ENCODE data around the gene AOPEP. TPM values are rescaled to one million over a fixed set of nuclear protein-coding genes. Genes with fewer than 3 reads are reported as not detected.
A peak's percentile ranks its signal among the peaks of the same experiment; 100 is the strongest.

The AOPEP gene
- total and polyA plus RNA-seq, 7 donors = 28.0 to 490 (median 184) TPM

GRCh38 chr9:94864862-94865509, 138.5 kb downstream of the AOPEP start:
- H3K27ac ChIP-seq = peak overlapping the region; percentile 74 to 88 (median 82)
- intact Hi-C loops (cut with DNase I) = loop anchor here (5.0 kb wide), 2 partner anchors 58 to 132 kb away; no protein-coding TSS in a partner anchor
- H3K36me3 ChIP-seq = no peaks in the 10 kb centered on the region
- peaks cover 0 to 54% (median 47%) of the 10 kb centered on the region in 4 donors for H3K4me1 ChIP-seq
- 58 to 71% methylated on average over 8 of the region's 8 CpGs for WGBS, 2 donors
- DNase-seq = no peak
- TF ChIP-seq POLR2AphosphoS5 (IDR thresholded peaks at IDR 0.05) (no peak), POLR2A (IDR thresholded peaks at IDR 0.05) (no peak), EP300 (IDR thresholded peaks at IDR 0.05) (no peak)
- TF ChIP-seq, protein P1, sequence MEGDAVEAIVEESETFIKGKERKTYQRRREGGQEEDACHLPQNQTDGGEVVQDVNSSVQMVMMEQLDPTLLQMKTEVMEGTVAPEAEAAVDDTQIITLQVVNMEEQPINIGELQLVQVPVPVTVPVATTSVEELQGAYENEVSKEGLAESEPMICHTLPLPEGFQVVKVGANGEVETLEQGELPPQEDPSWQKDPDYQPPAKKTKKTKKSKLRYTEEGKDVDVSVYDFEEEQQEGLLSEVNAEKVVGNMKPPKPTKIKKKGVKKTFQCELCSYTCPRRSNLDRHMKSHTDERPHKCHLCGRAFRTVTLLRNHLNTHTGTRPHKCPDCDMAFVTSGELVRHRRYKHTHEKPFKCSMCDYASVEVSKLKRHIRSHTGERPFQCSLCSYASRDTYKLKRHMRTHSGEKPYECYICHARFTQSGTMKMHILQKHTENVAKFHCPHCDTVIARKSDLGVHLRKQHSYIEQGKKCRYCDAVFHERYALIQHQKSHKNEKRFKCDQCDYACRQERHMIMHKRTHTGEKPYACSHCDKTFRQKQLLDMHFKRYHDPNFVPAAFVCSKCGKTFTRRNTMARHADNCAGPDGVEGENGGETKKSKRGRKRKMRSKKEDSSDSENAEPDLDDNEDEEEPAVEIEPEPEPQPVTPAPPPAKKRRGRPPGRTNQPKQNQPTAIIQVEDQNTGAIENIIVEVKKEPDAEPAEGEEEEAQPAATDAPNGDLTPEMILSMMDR (IDR thresholded peaks at IDR 0.05) = no peak
- H3K4me3 ChIP-seq = no peak overlapping the region
- no peaks in the 10 kb centered on the region for H3K27me3 ChIP-seq
- H3K9me3 ChIP-seq = no peaks in the 10 kb centered on the region

DNA sequence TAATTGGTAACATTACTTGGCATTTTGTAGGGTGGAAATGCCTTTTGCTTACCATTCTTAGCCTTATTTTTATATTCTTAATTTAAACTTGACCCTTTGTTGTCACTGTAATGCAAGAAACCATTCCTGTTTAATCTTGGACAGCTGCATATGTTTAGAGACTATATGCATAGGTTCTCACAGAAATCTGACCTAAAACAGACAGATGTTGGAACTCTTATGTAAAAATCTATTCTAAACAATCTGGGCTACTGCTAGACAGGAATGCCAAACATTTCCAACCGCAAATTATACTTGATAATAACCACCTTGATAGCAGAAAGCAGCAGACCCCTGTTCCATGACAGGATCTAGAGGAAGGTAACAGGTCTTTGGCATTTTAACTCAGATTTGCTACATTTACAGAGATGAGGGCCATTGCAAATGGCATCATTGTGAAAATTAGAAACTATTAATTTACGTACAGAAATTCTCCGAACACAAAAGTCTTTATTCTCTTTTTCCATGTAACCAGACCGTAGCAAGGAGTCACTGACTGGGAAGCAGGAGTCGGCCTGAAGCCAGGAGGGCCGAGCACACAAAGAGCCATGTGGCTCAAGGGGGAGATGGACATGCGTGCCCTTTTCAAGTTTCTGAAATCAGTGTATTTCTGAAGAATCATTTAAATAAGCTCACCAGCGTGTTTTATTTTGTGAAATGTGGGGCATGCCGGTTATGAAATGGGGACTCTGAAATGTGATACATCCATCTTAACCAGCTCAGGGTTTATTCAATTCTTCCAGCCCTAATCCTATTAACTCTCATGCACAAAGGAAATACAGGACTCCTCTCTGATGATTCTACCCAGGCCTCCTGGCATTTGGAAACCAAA, 139.3 kb downstream of the AOPEP start:
- peak; percentile 83 for DNase-seq
- no peaks in the 10 kb centered on the region for H3K27me3 ChIP-seq
- TF ChIP-seq POLR2AphosphoS5 (IDR thresholded peaks at IDR 0.05) (no peak), POLR2A (IDR thresholded peaks at IDR 0.05) (no peak), EP300 (IDR thresholded peaks at IDR 0.05) (no peak)
- TF ChIP-seq, protein P1 (IDR thresholded peaks at IDR 0.05) = no peak
- intact Hi-C loops (cut with DNase I) = loop anchor here (5.0 kb wide), 2 partner anchors 59 to 131 kb away; no protein-coding TSS in a partner anchor
- no peaks in the 10 kb centered on the region for H3K36me3 ChIP-seq
- 77 to 87% methylated on average over 9 of the region's 9 CpGs for WGBS, 2 donors
- no peak overlapping the region for H3K4me3 ChIP-seq
- H3K27ac ChIP-seq = peak overlapping the region; percentile 74 to 88 (median 82)
- H3K4me1 ChIP-seq = peaks cover 0 to 55% (median 48%) of the 10 kb centered on the region in 4 donors
- no peaks in the 10 kb centered on the region for H3K9me3 ChIP-seq

DNA sequence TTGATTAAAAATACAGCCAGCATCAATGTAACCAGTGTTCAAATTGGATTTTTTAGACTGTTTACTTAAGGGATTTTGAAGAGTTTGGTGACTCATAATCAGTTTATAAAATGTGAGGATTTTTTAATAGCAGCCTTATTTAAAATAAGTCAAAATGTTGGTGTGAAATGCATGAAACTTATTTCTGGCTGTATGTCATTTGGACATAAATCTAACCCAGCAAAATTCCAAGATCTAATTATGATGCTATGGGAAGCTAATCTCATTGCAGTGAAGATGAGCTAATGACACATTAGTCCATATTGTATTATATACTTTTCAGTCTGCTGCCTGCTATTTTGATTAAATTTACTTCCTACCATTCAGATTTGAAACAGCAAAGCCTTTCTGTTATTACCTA, 140.3 kb downstream of the AOPEP start:
- Histone ChIP-seq H3K4me3 (no peak overlapping the region), H3K36me3 (no peaks in the 10 kb centered on the region), H3K4me1 (peaks cover 0 to 61% (median 53%) of the 10 kb centered on the region in 4 donors), H3K9me3 (no peaks in the 10 kb centered on the region), H3K27me3 (no peaks in the 10 kb centered on the region), H3K27ac (peak overlapping the region; percentile 74 to 88 (median 82))
- TF ChIP-seq, protein P1 (IDR thresholded peaks at IDR 0.05) = no peak
- TF ChIP-seq POLR2AphosphoS5 (IDR thresholded peaks at IDR 0.05) (no peak), POLR2A (IDR thresholded peaks at IDR 0.05) (no peak), EP300 (IDR thresholded peaks at IDR 0.05) (no peak)
- intact Hi-C loops (cut with DNase I) = loop anchor here (5.0 kb wide), 2 partner anchors 59 to 131 kb away; no protein-coding TSS in a partner anchor
- no peak for DNase-seq

DNA sequence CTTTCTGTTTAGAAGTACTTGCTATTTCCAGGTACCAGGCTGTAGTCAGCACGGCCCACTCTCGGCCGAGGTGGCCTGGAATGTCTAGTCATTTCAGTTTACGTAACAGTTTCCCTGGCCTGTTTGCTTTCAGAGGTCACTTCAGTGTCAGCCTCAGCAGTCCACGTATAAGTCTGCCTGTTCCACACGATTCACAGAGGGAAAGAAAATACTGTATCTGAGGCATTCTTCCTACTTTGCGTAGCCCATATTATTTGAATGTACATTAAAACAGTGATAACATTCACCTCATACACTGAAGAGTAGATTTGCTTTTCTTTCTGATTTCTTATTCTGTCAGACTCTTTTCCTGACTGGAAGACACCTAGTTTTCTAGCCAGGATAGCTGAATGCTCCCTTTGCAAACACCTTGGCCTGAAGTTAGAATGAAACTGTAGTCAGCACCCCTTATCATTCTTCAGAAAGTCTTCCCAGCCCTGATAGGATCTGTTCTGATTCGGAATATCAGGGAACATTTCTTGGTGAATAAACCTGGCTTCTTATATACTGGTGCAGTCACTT, 140.9 kb downstream of the AOPEP start:
- Histone ChIP-seq H3K4me1 (peaks cover 0 to 64% (median 53%) of the 10 kb centered on the region in 4 donors), H3K36me3 (no peaks in the 10 kb centered on the region), H3K27ac (peak overlapping the region; percentile 74 to 88 (median 82)), H3K9me3 (no peaks in the 10 kb centered on the region), H3K27me3 (no peaks in the 10 kb centered on the region), H3K4me3 (peak overlapping the region in 2 of 4 donors; percentile 2 to 10)
- 14 to 48% methylated on average over 8 of the region's 8 CpGs for WGBS, 2 donors
- TF ChIP-seq POLR2AphosphoS5 (IDR thresholded peaks at IDR 0.05) (peak in 3 of 4 donors; percentile 59 to 88 (median 71)), EP300 (IDR thresholded peaks at IDR 0.05) (peak in 1 of 4 donors; percentile 33), POLR2A (IDR thresholded peaks at IDR 0.05) (no peak)
- TF ChIP-seq, protein P1 (IDR thresholded peaks at IDR 0.05) = no peak
- intact Hi-C loops (cut with DNase I) = loop anchor here (5.0 kb wide), 2 partner anchors 60 to 130 kb away; no protein-coding TSS in a partner anchor
- DNase-seq = peak; percentile 86

Measured in sigmoid colon (tissue), 7 donors.